HEK293 (cell line): ENCODE data around the gene GDPGP1.
"Not testable (repeated sequence)": the region's sequence is repeated elsewhere in the genome, so short reads cannot be mapped to it uniquely, and the experiment has no call there.

ENCODE experiments used
- CTCF ChIA-PET: fragments of 350-600 bp; formaldehyde crosslinking; extraction: SDS; loops from one replicate; lab custom pipeline; 2021; ENCODE audit warnings: antibody characterized with exemption; lab: Yijun Ruan, JAX
- POLR2A ChIA-PET: fragments of 300-600 bp; formaldehyde crosslinking; extraction: SDS; loops from one replicate; lab custom pipeline; 2020; ENCODE audit warnings: antibody characterized with exemption, inconsistent platforms; lab: Yijun Ruan, JAX
- H3K27ac ChIP-seq: fragments of 200-500 bp; sonication (Bioruptor generic); 2 replicates; pipeline ENCODE4 v1.5.1; 2014; ENCODE audit warnings: low read depth, low read length, control low read depth, inconsistent platforms; ENCODE audit errors: extremely low read depth
- H3K36me3 ChIP-seq, 2 experiments: fragments of 200-500 bp in 1 of 2; sonication (Bioruptor generic) in 1 of 2; 1 replicate in 1 of 2; 2 replicates in 1 of 2; pipeline ENCODE4 v1.5.1; 2014 to 2017; ENCODE audit warnings: inconsistent platforms in 2 of 2, low read length in 2 of 2; ENCODE audit not compliant: control insufficient read depth in 2 of 2, insufficient read depth in 1 of 2
- H3K4me1 ChIP-seq: fragments of 200-500 bp; sonication (Bioruptor generic); 2 replicates; pipeline ENCODE4 v1.5.1; 2014; ENCODE audit warnings: mild to moderate bottlenecking, low read length, inconsistent platforms; ENCODE audit not compliant: control insufficient read depth, insufficient read depth
- H3K4me3 ChIP-seq: 2 replicates; pipeline ENCODE4 v1.5.1; 2011; ENCODE audit warnings: low read depth, mild to moderate bottlenecking, control low read depth, low read length, moderate library complexity
- H3K9me3 ChIP-seq: fragments of 200-500 bp; sonication (Bioruptor generic); 2 replicates; pipeline ENCODE4 v1.5.1; 2014; ENCODE audit warnings: low read depth, low read length, inconsistent platforms; ENCODE audit not compliant: control insufficient read depth, insufficient read depth
- BCL11A ChIP-seq: fragments of 450-650 bp; formaldehyde crosslinking; IDR thresholded peaks from 2 replicates; pipeline ENCODE4 v1.5.1; 2016; ENCODE audit warnings: low read depth, missing biosample characterization, missing genetic modification characterization
- KLF1 ChIP-seq: fragments of 450-650 bp; formaldehyde crosslinking; IDR thresholded peaks from 2 replicates; pipeline ENCODE4 v1.5.1; 2016; ENCODE audit warnings: missing biosample characterization, missing genetic modification characterization
- KLF7 ChIP-seq: fragments of 450-650 bp; formaldehyde crosslinking; IDR thresholded peaks from 2 replicates; pipeline ENCODE4 v1.5.1; 2016; ENCODE audit warnings: missing biosample characterization, missing genetic modification characterization, borderline replicate concordance
- PRDM1 ChIP-seq: fragments of 450-650 bp; formaldehyde crosslinking; IDR thresholded peaks from 2 replicates; pipeline ENCODE4; 2016; ENCODE audit warnings: missing biosample characterization, missing genetic modification characterization
- ZFHX2 ChIP-seq: fragments of 450-650 bp; formaldehyde crosslinking; conservative IDR thresholded peaks from 2 replicates; pipeline ENCODE4 v1.5.1; 2016; ENCODE audit warnings: missing biosample characterization, missing genetic modification characterization
- ZFP37 ChIP-seq: fragments of 450-650 bp; formaldehyde crosslinking; IDR thresholded peaks from 2 replicates; pipeline ENCODE4 v1.5.1; 2016; ENCODE audit warnings: missing biosample characterization, missing genetic modification characterization
- ZNF132 ChIP-seq: fragments of 450-650 bp; formaldehyde crosslinking; IDR thresholded peaks from 2 replicates; pipeline ENCODE4 v1.5.1; 2017; ENCODE audit warnings: missing biosample characterization, missing genetic modification characterization, borderline replicate concordance
- ZNF155 ChIP-seq: fragments of 450-650 bp; formaldehyde crosslinking; IDR thresholded peaks from 2 replicates; pipeline ENCODE4 v1.5.1; 2016; ENCODE audit warnings: missing biosample characterization, missing genetic modification characterization
- ZNF341 ChIP-seq: fragments of 450-650 bp; formaldehyde crosslinking; IDR thresholded peaks from 2 replicates; pipeline ENCODE4; 2016; ENCODE audit warnings: low read depth, missing biosample characterization, missing genetic modification characterization
- ZNF366 ChIP-seq: fragments of 450-650 bp; formaldehyde crosslinking; conservative IDR thresholded peaks from 2 replicates; pipeline ENCODE4 v1.5.1; 2016; ENCODE audit warnings: missing biosample characterization, missing genetic modification characterization
- ZNF544 ChIP-seq: fragments of 450-650 bp; formaldehyde crosslinking; IDR thresholded peaks from 2 replicates; pipeline ENCODE4 v1.5.0; 2017; ENCODE audit warnings: missing biosample characterization, missing genetic modification characterization
- ZNF658 ChIP-seq: fragments of 450-650 bp; formaldehyde crosslinking; IDR thresholded peaks from 2 replicates; pipeline ENCODE4; 2016; ENCODE audit warnings: missing biosample characterization, missing genetic modification characterization
- ZNF664 ChIP-seq: fragments of 450-650 bp; formaldehyde crosslinking; IDR thresholded peaks from 2 replicates; pipeline ENCODE4 v1.5.1; 2016; ENCODE audit warnings: missing biosample characterization, missing genetic modification characterization
- ZNF791 ChIP-seq: fragments of 450-650 bp; formaldehyde crosslinking; IDR thresholded peaks from 2 replicates; pipeline ENCODE4 v1.5.1; 2016; ENCODE audit warnings: missing biosample characterization, missing genetic modification characterization
- ZNF837 ChIP-seq: fragments of 450-650 bp; formaldehyde crosslinking; IDR thresholded peaks from 2 replicates; pipeline ENCODE4 v1.5.1; 2016; ENCODE audit warnings: missing biosample characterization, missing genetic modification characterization
- ZSCAN18 ChIP-seq: fragments of 450-650 bp; formaldehyde crosslinking; IDR thresholded peaks from 2 replicates; pipeline ENCODE4 v1.5.1; 2016; ENCODE audit warnings: missing biosample characterization, missing genetic modification characterization
- TF ChIP-seq, protein P1 (sequence below): fragments of 450-650 bp; formaldehyde crosslinking; IDR thresholded peaks from 2 replicates; pipeline ENCODE4 v1.5.1; 2016; ENCODE audit warnings: missing biosample characterization, missing genetic modification characterization

GDPGP1 gene

GRCh38 chr15:90188065-90188464, 45.9 kb upstream of the GDPGP1 start:
- CTCF ChIA-PET, result interaction anchor here (0.6 to 1.5 kb wide), 3 partner anchors 27 to 132 kb away, joined by 3 to 4 read pairs (median 3); no protein-coding TSS in a partner anchor
- H3K9me3 ChIP-seq, H3K27ac ChIP-seq, H3K4me3 ChIP-seq, H3K36me3 ChIP-seq: not testable (repeated sequence)
- POLR2A ChIA-PET, result interaction anchor here (2.1 kb wide), 1 partner anchor 13 kb away, joined by 7 read pairs; the partner anchor contains the start of gene SEMA4B
- peaks cover 17% of the 10 kb centered on the region for H3K4me1 ChIP-seq
- TF ChIP-seq ZFHX2 (tag by site-specific recombination), result 0 out of 2 replicates have a peak, but pooled peaks have one; percentile 13

GRCh38 chr15:90188914-90189748, 44.9 kb upstream of the GDPGP1 start:
- POLR2A ChIA-PET, result interaction anchor here (2.1 kb wide), 1 partner anchor 12 kb away, joined by 7 read pairs; the partner anchor contains the start of gene SEMA4B
- CTCF ChIA-PET, result interaction anchor here (0.6 to 1.5 kb wide), 4 partner anchors 26 to 138 kb away, joined by 3 to 4 read pairs (median 3); no protein-coding TSS in a partner anchor
- TF ChIP-seq ZNF791 (tag by site-specific recombination) (no peak), KLF7 (tag by site-specific recombination) (no peak), ZNF664 (tag by site-specific recombination) (peak; percentile 84), PRDM1 (tag by site-specific recombination) (peak; percentile 83), ZNF366 (tag by site-specific recombination) (peak; percentile 89)

GRCh38 chr15:90189781-90190467, 44.1 kb upstream of the GDPGP1 start:
- Histone ChIP-seq H3K4me3 (no peak overlapping the region), H3K4me1 (peaks cover 10% of the 10 kb centered on the region), H3K9me3 (no peaks in the 10 kb centered on the region), H3K36me3 (no peaks in the 10 kb centered on the region), H3K27ac (no peak overlapping the region)
- POLR2A ChIA-PET, result interaction anchor here (2.1 kb wide), 1 partner anchor 11 kb away, joined by 7 read pairs; the partner anchor contains the start of gene SEMA4B
- TF ChIP-seq ZNF658 (tag by site-specific recombination) (no peak), BCL11A (tag by site-specific recombination) (no peak), ZNF544 (tag by site-specific recombination) (no peak), ZFP37 (tag by site-specific recombination) (no peak), ZNF664 (tag by site-specific recombination) (no peak), ZSCAN18 (tag by site-specific recombination) (no peak), KLF1 (tag by site-specific recombination) (no peak), ZNF341 (tag by site-specific recombination) (no peak), ZNF837 (tag by site-specific recombination) (no peak), ZNF132 (tag by site-specific recombination) (no peak), ZNF155 (tag by site-specific recombination) (no peak)
- TF ChIP-seq, protein P1, sequence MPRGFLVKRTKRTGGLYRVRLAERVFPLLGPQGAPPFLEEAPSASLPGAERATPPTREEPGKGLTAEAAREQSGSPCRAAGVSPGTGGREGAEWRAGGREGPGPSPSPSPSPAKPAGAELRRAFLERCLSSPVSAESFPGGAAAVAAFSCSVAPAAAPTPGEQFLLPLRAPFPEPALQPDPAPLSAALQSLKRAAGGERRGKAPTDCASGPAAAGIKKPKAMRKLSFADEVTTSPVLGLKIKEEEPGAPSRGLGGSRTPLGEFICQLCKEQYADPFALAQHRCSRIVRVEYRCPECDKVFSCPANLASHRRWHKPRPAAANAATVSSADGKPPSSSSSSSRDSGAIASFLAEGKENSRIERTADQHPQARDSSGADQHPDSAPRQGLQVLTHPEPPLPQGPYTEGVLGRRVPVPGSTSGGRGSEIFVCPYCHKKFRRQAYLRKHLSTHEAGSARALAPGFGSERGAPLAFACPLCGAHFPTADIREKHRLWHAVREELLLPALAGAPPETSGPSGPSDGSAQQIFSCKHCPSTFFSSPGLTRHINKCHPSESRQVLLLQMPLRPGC (tag by site-specific recombination), result no peak
- CTCF ChIA-PET, result interaction anchor here (0.6 to 2.7 kb wide), 5 partner anchors 25 to 137 kb away, joined by 3 to 7 read pairs (median 3); no protein-coding TSS in a partner anchor

More at GRCh38 chr15:90188914-90189748, 44.9 kb upstream of the GDPGP1 start:
- H3K36me3 ChIP-seq, result no peaks in the 10 kb centered on the region
- H3K27ac ChIP-seq, result no peak overlapping the region
- no peak overlapping the region for H3K4me3 ChIP-seq
- H3K4me1 ChIP-seq, result peaks cover 13% of the 10 kb centered on the region
- no peaks in the 10 kb centered on the region for H3K9me3 ChIP-seq
